Activated CD4-positive, alpha-beta T cell treated with anti-CD3 and anti-CD28 coated beads, Interleukin-2, amount 10 ng/mL, durations not matched to agents 24 days and 14 days (primary cell): ENCODE results near the gene POLR2E. TPM values are rescaled to one million over a fixed set of nuclear protein-coding genes. Genes with fewer than 3 reads are reported as not detected.

ENCODE experiments used
- DNase-seq: peaks from one replicate; pipeline ENCODE4 v3.0.0; 2022
- H3K27ac Mint-ChIP-seq: one replicate; pipeline ENCODE4 v1.8.0; 2022; ENCODE audit warnings: mild to moderate bottlenecking, mixed read lengths
- H3K27me3 Mint-ChIP-seq: one replicate; pipeline ENCODE4 v1.8.0; 2022; ENCODE audit warnings: mixed read lengths
- H3K36me3 Mint-ChIP-seq: one replicate; pipeline ENCODE4 v1.8.0; 2022; ENCODE audit warnings: low read depth, mild to moderate bottlenecking, mixed read lengths
- H3K4me1 Mint-ChIP-seq: one replicate; pipeline ENCODE4 v1.8.0; 2021; ENCODE audit warnings: mixed read lengths
- H3K4me3 Mint-ChIP-seq: one replicate; pipeline ENCODE4 v1.8.0; 2022; ENCODE audit warnings: mild to moderate bottlenecking, moderate library complexity, mixed read lengths
- H3K9me3 Mint-ChIP-seq: one replicate; pipeline ENCODE4 v1.8.0; 2021; ENCODE audit warnings: mixed read lengths
- intact Hi-C: fragments of 100-400 bp; cut with micrococcal nuclease; formaldehyde crosslinking; loops from one replicate; pipeline ENCODE4 v1.15.1; 2023
- total RNA-seq: library from RNA; stranded (reverse); gene quantifications from 2 replicates; pipeline ENCODE4 v1.2.3, GENCODE V29; 2022

Gene POLR2E
- total RNA-seq, 1 donor from 2014 or later: 273 TPM

DNA sequence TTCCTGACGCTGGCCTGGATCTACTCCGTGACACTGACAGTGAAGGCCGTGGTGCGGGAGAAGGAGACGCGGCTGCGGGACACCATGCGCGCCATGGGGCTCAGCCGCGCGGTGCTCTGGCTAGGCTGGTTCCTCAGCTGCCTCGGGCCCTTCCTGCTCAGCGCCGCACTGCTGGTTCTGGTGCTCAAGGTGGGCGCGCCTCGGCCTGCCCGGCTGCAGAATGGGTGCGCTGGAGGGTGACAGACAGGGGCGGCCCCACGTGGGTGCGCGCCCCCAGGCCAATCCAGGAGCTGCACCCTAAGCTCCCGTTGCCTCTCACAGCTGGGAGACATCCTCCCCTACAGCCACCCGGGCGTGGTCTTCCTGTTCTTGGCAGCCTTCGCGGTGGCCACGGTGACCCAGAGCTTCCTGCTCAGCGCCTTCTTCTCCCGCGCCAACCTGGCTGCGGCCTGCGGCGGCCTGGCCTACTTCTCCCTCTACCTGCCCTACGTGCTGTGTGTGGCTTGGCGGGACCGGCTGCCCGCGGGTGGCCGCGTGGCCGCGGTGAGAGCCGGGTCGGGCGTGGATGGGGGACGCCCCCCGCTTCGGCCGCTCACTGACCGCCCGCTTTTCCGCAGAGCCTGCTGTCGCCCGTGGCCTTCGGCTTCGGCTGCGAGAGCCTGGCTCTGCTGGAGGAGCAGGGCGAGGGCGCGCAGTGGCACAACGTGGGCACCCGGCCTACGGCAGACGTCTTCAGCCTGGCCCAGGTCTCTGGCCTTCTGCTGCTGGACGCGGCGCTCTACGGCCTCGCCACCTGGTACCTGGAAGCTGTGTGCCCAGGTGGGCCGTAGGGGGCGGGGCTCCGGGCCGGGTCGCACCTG lies 48.1 kb downstream of the POLR2E start:
- DNase-seq: no peak
- Mint-ChIP-seq H3K9me3 (no peaks in the 10 kb centered on the region), H3K36me3 (peaks cover 5% of the 10 kb centered on the region), H3K27me3 (no peaks in the 10 kb centered on the region), H3K4me3 (no peak overlapping the region), H3K27ac (no peak overlapping the region), H3K4me1 (no peaks in the 10 kb centered on the region)
- intact Hi-C loops: no loop called here

DNA sequence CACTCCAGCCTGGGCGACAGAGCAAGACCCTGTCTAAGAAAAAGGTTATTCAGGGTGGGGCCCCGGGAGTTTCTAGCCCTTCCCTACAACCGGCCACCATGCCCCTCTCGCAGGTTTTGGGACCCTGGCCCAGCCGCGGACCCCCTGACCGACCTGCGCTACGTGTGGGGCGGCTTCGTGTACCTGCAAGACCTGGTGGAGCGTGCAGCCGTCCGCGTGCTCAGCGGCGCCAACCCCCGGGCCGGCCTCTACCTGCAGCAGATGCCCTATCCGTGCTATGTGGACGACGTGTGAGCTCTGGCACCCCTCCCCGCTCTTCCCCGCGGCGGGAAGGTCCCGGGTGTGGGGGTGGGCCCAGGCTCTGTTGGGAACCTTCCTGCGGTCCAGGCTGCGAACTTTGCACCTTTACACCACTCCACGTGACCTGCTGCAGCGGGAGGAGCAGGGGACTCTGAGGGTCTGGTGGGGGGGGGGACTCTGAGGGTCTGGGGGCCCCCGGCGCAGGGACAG lies 49.0 kb downstream of the POLR2E start:
- Mint-ChIP-seq H3K27ac (no peak overlapping the region), H3K4me1 (peaks cover 1% of the 10 kb centered on the region), H3K9me3 (no peaks in the 10 kb centered on the region), H3K36me3 (peaks cover 3% of the 10 kb centered on the region), H3K4me3 (no peak overlapping the region), H3K27me3 (no peaks in the 10 kb centered on the region)
- intact Hi-C loops: no loop called here
- no peak for DNase-seq

DNA sequence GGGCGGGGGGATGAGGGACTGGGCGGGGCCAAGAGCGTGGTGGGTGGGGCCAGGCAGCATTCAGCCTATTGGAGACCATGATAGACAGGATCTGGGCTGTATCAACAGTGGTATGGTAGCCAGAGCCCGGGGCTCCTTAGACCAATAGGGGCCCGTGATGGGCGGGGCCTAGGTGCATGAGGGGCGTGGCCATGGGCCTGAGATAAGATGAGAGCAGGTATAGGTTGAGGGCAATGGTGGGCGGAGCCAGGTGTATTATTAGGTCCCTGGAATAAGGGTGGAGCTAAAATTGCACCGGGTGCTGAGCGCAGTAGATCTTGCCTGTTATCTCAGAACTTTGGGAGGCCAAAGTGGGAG lies 50.0 kb downstream of the POLR2E start:
- peak; percentile 92 for DNase-seq
- Mint-ChIP-seq H3K27ac (no peak overlapping the region), H3K4me1 (peaks cover 9% of the 10 kb centered on the region), H3K27me3 (no peaks in the 10 kb centered on the region), H3K36me3 (peaks cover 3% of the 10 kb centered on the region), H3K9me3 (no peaks in the 10 kb centered on the region), H3K4me3 (no peak overlapping the region)
- intact Hi-C loops: no loop called here

DNA sequence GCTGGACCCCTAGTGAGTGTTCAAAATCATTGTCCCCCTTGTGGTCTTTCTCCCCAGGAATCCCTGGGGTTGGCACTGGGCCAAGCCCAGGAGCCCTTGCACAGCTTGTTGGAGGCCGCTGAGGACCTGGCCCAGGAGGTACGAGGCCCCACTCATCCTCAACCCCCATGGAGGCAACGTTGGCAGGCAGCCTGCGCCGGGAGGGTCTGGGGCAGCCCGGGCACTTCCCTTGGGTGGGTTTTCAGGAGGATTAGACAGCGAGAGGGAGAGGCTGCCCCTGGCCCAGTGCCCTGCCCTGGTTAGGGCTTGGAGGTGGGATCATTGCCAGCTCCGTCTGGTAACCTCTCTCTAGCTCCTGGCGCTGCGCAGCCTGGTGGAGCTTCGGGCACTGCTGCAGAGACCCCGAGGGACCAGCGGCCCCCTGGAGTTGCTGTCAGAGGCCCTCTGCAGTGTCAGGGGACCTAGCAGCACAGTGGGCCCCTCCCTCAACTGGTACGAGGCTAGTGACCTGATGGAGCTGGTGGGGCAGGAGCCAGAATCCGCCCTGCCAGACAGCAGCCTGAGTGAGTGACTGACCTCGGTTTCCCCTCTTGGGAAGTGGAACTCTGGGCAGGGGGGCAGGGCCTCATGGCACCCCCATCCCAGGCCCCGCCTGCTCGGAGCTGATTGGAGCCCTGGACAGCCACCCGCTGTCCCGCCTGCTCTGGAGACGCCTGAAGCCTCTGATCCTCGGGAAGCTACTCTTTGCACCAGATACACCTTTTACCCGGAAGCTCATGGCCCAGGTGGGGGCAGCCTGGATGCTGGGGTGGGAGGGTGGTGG lies 52.3 kb downstream of the POLR2E start:
- H3K36me3 Mint-ChIP-seq: peaks cover 9% of the 10 kb centered on the region
- H3K27ac Mint-ChIP-seq: no peak overlapping the region
- H3K4me1 Mint-ChIP-seq: peaks cover 30% of the 10 kb centered on the region
- intact Hi-C loops: no loop called here
- no peaks in the 10 kb centered on the region for H3K9me3 Mint-ChIP-seq
- H3K27me3 Mint-ChIP-seq: no peaks in the 10 kb centered on the region
- no peak for DNase-seq
- peak overlapping the region; percentile 20 for H3K4me3 Mint-ChIP-seq

DNA sequence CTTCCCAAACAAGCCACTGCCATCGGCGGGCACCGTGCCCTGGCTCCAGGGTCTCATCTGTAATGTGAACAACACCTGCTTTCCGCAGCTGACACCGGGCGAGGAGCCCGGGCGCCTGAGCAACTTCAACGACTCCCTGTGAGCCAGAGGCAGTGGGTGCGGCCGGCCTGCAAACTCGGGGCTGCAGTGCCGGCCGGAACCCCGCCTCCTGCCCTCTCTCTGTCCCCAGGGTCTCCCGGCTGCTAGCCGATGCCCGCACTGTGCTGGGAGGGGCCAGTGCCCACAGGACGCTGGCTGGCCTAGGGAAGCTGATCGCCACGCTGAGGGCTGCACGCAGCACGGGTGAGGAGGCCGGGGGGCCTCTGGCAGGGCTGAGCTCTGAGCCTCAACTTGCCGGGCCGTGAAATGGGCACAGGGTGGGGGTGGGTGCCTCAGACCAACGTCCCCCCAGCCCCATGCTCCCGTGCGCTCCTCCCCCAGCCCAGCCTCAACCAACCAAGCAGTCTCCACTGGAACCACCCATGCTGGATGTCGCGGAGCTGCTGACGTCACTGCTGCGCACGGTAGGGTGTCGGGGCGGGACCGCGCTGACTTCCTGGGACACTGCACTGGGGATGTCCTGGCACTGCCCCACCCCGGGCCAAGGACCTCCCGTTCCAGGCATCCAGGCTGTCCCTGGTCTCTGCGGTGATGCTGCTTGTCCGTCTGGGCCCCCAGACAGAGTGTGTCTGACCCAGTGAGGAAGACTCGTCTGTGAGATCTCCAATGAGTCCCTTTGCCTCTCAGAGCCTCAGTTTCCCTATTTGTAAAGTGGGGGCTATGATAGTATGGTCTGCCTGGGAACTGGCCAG lies 53.1 kb downstream of the POLR2E start:
- H3K4me1 Mint-ChIP-seq: peaks cover 36% of the 10 kb centered on the region
- H3K27me3 Mint-ChIP-seq: no peaks in the 10 kb centered on the region
- intact Hi-C loops: loop anchor here (2.0 kb wide), 3 partner anchors 21 to 35 kb away; partner anchors contain the start of genes ARHGAP45, RNU6-2 and TMEM259
- peak overlapping the region; percentile 20 for H3K4me3 Mint-ChIP-seq
- H3K36me3 Mint-ChIP-seq: peaks cover 14% of the 10 kb centered on the region
- H3K27ac Mint-ChIP-seq: no peak overlapping the region
- H3K9me3 Mint-ChIP-seq: no peaks in the 10 kb centered on the region
- no peak for DNase-seq

DNA sequence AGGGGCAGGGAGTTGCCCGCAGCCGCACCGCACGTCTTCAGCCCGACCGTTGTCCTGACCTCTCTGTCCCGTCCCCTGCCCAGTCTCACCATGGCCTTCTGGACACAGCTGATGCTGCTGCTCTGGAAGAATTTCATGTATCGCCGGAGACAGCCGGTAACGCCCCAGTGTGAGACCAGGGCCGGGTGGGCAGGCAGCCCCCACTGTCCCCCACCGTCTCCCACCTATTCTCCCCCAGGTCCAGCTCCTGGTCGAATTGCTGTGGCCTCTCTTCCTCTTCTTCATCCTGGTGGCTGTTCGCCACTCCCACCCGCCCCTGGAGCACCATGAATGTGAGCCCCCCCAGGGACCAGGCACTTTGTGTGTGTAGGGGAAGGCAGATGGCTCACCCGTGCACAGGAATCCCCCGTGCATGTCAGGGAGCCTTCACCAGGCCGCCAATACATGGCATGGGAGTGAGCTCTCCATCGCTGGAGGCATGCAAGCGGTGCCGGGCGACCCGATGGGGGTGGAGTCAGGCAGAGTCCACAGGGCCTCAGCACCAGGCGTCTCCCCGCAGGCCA lies 53.8 kb downstream of the POLR2E start:
- Mint-ChIP-seq H3K36me3 (peaks cover 20% of the 10 kb centered on the region), H3K27me3 (no peaks in the 10 kb centered on the region), H3K27ac (no peak overlapping the region), H3K4me1 (peaks cover 38% of the 10 kb centered on the region), H3K4me3 (peak overlapping the region; percentile 98), H3K9me3 (no peaks in the 10 kb centered on the region)
- intact Hi-C loops: loop anchor here (2.0 kb wide), 3 partner anchors 21 to 35 kb away; partner anchors contain the start of genes ARHGAP45, RNU6-2 and TMEM259
- DNase-seq: no peak

DNA sequence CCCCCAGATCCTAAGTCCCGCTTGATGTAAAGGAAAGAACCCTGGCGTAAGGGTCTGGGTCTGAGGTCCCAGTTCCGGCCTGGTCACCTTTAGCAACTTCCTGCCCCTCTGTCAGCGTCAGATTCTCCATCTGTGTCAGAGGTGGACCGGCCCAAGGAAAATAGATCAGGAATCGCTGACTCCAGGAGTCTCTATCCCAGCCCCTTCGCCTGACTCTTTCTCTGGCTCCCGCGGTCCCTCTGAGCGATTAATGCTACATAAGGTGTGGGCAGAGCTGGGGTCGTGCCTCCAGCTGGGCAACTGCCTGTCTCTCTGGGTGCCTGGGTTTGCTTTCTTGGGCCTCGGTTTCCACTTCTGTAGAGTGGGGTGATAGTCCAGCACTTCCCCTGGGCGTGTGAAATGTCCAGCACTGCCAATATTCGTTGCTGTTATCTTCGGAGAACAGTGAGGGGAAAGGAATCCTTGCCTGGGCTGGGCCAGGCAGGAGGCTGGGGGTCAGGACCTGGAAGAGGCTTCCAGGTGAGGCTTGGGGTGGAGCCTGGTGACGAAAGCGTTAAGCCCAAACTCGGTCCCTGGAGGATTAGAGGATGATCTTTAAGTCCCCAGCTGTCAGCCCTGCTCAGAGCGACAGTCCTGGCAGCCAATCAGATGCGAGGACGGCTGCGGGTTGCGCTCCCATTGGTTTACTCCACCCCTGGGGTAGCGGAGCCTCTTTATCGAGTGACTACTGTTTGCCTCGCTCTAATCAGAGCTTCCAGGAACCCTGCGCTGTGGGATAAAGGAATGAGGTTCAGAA lies 54.5 kb downstream of the POLR2E start:
- H3K4me1 Mint-ChIP-seq: peaks cover 41% of the 10 kb centered on the region
- intact Hi-C loops: loop anchor here (2.0 kb wide), 3 partner anchors 20 to 36 kb away; partner anchors contain the start of genes ARHGAP45, RNU6-2 and TMEM259
- peak; percentile 97 for DNase-seq
- H3K27ac Mint-ChIP-seq: peak overlapping the region; percentile 86
- peak overlapping the region; percentile 98 for H3K4me3 Mint-ChIP-seq
- H3K9me3 Mint-ChIP-seq: no peaks in the 10 kb centered on the region
- H3K36me3 Mint-ChIP-seq: peaks cover 26% of the 10 kb centered on the region
- no peaks in the 10 kb centered on the region for H3K27me3 Mint-ChIP-seq

DNA sequence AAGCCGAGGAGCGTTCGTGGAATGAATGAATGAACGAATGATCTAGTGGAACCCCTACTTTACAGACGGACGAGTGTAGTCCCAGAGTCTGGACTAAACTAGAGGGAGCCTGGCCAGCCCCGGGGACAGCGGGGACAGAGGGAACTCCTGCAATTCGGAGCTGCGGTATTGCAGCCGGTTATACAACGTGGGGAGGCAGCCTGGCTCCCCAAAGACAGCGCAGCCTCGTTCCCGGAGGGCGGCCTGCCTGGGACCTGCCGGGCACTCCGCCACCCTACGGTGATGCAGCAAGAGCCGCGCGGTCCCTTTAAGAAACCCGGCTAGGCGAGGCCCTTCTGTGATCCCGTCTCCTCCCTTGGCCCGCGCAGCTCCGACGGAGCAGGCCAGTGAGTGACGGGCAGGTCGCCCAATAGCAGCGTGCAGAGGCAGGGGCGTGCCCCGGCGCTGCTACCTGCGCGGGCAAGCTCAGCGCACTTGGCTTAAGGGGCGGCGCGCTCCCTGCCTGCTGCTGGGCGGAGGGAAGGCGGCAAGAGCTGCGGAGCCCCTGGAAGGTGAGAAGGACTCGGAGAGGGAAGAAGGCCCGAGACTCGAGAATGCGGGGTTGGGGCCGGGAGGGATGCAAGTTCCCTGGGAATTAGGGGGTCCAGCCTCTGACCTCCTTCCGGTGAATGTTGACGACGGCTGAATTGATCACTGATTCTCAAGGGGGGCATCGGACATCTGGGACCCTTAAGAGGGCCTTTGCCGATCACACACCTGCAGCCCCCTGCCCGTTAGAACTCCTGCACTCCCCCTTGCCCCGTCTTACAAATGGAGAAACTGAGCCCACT lies 55.3 kb downstream of the POLR2E start, which contains the start of gene ABCA7:
ABCA7 (plus strand) TSS at position 462 of the 830 bp plus-strand sequence. CDS start 1,255 bp downstream, outside the sequence.
- peaks cover 44% of the 10 kb centered on the region for H3K4me1 Mint-ChIP-seq

DNA sequence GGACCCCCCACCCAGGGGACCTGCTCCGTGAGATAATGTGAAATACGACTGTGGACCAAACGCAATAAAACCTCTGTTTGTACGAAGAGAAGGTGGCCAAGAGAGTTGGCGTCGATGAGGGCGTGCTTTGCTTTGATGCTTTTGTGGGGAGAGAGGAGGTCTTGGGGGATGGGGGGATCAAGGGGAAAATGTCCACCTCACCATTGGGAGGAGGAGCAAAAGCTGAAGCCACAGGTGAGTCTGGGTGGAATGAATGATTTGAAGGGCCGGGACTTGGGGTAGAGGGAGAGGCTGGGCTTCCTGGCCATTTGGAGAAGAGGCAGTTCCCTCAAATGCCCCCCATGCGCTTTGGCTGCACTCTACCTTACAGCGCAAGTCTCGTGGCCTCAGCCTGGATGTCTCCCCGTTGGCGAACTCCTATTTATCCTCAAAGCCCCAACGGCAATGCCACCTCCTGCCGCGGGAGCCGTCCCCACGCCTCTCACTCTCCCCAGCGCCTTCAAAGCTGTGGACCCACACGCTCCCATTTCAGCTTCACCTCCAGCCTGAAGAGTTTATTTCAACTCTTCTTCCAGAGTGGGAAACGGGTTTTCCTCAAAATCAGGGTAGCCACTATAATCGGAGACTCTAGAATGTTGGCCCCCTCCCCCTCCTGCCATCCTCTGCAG lies 56.1 kb downstream of the POLR2E start:
- H3K9me3 Mint-ChIP-seq: no peaks in the 10 kb centered on the region
- peaks cover 29% of the 10 kb centered on the region for H3K36me3 Mint-ChIP-seq
- H3K27ac Mint-ChIP-seq: peak overlapping the region; percentile 86
- H3K4me3 Mint-ChIP-seq: peak overlapping the region; percentile 98
- peak; percentile 71 for DNase-seq
- peaks cover 44% of the 10 kb centered on the region for H3K4me1 Mint-ChIP-seq
- intact Hi-C loops: no loop called here
- no peaks in the 10 kb centered on the region for H3K27me3 Mint-ChIP-seq

More for the DNA sequence above, 55.3 kb downstream of the POLR2E start, which contains the start of gene ABCA7:
- Mint-ChIP-seq H3K36me3 (peaks cover 29% of the 10 kb centered on the region), H3K4me3 (peak within 1 kb of the TSS; percentile 98), H3K27ac (peak within 1 kb of the TSS; percentile 86), H3K9me3 (no peaks in the 10 kb centered on the region), H3K27me3 (no peaks in the 10 kb centered on the region)
- peak; percentile 100 for DNase-seq
- intact Hi-C loops: loop anchor here (2.0 kb wide), 3 partner anchors 19 to 37 kb away; partner anchors contain the start of genes ARHGAP45, RNU6-2 and TMEM259

DNA sequence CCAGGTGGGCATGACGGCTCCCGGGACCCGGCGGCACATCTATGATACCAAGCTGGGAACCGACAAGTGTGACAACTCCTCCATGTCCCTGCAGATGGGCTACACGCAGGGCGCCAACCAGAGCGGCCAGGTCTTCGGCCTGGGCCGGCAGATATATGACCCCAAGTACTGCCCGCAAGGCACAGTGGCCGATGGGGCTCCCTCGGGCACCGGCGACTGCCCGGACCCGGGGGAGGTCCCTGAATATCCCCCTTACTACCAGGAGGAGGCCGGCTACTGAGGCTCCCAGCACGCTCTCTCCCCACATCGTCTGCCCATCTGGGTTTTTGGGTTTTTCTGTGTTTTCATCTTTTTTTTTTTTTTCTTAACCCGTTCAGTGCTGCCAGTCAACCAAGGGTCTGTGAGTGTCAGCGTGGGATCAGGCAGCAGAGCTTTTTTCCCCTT lies 57.5 kb downstream of the POLR2E start:
- DNase-seq: no peak
- Mint-ChIP-seq H3K4me3 (peak overlapping the region; percentile 98), H3K4me1 (peaks cover 50% of the 10 kb centered on the region), H3K27me3 (no peaks in the 10 kb centered on the region), H3K27ac (peak overlapping the region; percentile 83), H3K36me3 (peaks cover 38% of the 10 kb centered on the region), H3K9me3 (no peaks in the 10 kb centered on the region)
- intact Hi-C loops: no loop called here
